Inferior parietal cortex (tissue), 1 donor: Measurements from ENCODE around the gene MAMLD1.
"Not testable (repeated sequence)": the region's sequence is repeated elsewhere in the genome, so short reads cannot be mapped to it uniquely, and the experiment has no call there.

Source experiments
- DNase-seq: peaks from one replicate; pipeline ENCODE4 v3.0.0-alpha.2; 2016; ENCODE audit errors: extremely low spot score

The MAMLD1 gene, protein sequence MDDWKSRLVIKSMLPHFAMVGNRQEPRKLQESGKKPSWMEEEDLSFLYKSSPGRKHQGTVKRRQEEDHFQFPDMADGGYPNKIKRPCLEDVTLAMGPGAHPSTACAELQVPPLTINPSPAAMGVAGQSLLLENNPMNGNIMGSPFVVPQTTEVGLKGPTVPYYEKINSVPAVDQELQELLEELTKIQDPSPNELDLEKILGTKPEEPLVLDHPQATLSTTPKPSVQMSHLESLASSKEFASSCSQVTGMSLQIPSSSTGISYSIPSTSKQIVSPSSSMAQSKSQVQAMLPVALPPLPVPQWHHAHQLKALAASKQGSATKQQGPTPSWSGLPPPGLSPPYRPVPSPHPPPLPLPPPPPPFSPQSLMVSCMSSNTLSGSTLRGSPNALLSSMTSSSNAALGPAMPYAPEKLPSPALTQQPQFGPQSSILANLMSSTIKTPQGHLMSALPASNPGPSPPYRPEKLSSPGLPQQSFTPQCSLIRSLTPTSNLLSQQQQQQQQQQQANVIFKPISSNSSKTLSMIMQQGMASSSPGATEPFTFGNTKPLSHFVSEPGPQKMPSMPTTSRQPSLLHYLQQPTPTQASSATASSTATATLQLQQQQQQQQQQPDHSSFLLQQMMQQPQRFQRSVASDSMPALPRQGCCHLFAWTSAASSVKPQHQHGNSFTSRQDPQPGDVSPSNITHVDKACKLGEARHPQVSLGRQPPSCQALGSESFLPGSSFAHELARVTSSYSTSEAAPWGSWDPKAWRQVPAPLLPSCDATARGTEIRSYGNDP

DNA sequence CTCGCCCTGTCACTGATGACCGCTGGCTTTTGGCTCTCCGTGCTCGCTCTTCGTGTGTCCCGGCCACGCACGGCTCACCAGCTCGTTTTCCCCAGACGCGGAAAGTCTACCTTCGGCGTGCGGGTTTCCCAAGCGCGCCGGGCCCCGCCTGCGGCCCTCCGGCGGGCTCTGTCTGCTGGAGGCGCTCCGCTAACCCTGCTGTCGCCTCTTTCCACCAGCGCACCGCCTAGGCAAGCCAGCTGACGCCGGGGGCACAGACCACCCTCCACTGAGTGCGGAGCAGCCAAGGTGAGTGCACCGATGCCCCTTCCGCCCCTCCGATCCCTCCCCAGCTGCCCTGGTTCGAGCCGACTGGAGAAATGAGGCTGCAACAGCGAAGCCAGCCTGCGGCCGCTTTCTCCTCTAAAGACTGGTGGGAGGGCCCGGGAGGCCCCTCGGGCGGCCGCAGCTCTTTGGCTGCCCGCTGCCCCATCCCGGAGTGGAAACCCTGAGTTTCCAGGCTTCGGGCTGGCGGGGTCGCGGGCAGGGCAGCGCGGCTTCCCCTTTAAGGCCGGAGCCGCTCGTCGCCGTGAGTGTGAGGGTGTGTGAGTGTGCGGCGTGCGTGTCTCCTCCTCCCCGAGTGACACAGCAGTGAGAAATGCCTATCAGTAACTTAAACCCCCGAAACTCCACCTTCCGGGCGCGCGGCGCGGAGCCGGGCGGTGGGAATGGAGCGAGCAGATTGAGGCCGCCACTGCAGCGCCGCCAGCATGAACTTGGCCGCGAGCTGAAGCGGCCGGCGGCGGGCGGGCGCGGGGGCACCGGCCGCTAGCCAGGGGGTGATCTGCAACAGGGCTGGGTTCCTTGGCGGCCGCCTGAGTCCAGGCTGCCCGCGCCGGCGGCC, at the start of gene MAMLD1:
MAMLD1 (plus strand) TSS at position 719 of the 883 bp plus-strand sequence. CDS start 82,200 bp downstream, outside the sequence.
- no peak for DNase-seq

DNA sequence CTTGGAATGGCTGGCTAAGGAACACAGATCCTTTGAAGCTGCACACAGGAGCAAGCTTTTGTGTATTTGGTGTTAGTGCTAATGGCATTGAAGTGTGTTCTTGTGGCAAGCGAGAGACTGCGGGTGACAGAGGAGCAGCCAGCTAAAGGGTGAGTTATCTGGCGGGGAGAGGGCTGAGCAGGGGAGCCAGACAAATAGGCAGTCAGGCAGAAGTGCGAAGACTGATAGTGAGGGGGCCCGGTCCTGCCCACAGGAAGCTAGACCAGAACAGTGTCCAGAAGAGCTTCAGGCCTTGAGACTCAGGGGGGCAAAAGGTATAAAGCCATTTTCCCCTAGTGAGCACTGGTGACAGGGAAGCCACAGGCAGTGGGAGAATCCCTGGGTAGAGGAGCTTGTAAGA, 49.6 kb upstream of the MAMLD1 start:
- DNase-seq = no peak

DNA sequence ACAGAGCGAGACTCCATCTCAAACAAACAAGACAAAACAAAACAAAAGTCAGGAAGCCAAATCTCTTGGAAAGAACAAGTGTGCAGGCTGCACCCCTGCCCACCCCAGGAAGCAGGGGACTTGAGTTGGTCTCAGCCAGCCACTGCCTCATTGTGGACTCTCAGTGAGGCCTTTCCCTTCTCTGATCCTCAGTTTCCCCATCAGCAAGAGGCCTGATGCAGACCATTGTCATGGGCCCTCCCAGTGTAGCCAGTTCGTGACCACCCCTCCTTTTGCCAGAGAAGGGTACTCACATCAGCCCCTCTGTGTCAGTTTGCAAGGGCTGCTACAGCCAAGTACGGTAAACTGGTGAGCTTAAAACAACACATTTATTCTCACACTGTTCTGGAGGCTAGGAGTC, 48.9 kb upstream of the MAMLD1 start:
- DNase-seq = no peak

DNA sequence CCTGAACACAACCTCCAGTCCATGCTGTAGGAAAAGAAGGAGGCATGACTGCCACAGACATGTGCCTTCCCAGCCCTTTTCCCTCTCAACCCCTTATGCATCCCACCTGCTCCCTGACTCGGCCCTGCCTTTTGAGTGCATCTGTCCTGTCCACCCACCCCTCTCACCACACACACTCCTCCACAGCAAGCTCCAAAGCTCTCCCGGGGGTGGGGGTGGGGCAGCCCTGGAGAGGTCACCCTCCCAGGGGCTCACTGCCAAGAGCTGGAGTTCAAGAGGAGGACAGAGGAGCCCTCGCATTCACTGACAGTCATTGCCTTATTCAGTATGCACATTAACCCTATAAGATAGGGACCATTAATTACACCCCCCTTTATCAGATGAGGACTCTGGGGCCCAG, 46.6 kb upstream of the MAMLD1 start:
- DNase-seq = no peak

DNA sequence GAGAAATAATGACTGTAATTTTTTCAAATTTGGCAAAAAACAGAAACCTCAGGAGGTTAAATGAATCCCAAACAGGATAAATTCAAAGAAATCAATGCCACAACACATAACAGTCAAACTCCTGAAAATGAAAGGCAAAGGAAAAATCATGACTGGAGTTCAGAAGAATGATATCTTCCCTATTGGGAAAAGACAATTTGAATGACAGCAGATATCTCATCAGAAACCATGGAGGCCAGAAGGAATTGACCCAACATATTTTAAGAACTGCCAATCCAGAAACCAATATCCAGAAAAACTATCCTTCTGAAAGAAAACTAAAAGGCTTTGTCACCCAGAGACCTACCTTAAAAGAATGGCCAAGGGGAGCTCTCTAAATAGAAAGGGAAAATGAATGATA, 40.1 kb upstream of the MAMLD1 start:
- no peak for DNase-seq

DNA sequence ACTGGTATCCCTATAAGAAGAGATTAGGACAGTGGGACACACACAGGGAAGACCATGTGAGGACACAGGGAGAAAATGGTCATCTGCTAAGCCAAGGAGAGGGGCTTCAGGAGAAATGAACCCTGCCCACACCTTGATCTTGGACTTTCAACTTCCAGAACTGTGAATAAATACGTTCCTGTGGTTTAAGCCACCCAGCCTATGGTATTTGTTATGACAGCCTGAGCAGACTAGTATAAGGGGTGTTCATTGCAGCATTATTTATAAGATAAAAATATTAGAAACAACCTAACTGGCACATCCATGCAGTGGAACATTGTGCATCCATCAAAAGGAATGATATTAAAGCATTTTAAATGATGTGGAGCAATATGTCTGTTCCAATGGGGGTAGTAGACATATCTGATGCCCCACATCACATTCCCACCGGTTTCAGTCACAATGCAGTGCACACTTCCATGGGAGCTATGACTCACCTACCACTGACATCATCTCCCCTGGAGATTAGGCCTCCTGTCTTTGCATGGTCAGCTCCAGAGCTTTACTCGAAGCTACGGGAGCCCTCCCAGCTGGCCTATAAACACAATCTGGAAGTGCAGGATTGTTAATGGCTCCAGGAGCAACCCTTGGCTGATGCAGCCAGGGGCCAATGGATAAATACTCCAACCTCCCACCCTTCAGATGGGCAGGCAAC, 38.9 kb upstream of the MAMLD1 start:
- DNase-seq = no peak

DNA sequence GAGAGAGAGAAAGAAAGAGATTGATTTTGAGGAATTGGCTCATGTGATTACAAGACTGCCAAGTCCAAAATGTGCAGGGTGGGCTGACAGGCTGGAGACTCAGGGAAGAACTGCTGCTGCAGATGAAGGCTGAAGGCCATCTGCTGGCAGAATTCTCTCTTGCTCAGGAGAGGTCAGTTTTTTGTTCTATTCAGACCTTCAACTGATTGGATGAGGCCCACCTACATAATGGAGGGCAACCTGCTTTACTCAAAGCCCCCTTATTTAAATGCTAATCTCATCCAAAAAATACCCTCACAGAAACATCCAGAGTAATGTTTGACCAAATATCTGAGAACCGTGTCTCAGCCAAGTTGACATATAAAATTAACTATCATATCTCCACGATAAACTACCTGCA, 38.2 kb upstream of the MAMLD1 start:
- DNase-seq = no peak

DNA sequence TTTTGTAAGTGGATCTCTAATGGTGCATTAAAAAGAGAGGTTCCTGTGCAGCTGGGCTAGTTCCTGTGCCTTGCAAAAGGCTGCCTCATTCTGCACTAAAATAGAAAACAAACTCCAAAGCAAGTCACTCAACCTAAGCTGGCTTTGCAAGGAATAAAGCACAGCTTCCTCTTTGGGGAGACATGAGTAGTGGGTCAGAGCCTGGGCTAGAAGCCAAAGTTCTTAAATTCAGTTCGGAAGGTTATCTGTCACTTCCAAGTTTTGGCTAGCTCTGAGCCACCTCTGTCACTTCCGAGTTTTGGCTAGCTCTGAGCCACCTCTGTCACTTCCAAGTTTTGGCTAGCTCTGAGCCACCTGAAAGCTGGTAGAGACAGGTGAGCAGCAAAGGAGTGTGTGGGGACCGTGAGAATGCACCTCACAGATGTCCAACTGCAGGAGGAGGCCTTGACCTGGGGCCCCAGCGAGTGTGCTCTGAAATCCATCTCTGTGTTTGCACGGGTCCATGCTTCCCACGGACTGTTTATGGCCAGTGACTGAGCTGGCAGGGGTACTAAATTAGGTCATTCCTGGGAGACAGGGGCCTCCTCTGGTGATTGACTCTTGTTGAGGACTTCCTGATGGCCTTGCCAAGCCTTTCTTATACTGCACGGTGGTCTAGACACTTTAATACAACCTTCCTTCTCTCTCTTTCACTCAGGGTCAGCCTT, 36.4 kb upstream of the MAMLD1 start:
- no peak for DNase-seq

DNA sequence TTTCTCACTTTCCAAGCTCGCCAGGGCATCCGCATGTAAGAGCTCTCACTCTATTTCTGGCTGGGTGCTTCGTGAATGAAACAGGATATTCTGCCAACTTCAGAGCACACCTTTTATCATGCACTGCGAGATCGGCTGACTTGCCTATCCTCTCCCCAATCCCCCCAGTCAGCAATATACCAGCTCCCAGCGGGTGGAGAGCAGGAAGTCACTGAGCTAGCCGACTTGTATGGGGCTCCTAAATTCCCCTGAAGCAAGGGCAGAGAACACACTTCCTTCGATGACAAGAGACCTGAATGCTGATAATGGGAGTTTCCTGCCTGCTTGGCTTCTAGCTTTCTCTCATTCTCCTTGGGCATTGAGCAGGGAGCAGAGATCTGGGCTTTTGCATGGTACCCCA, 33.8 kb upstream of the MAMLD1 start:
- DNase-seq = no peak

DNA sequence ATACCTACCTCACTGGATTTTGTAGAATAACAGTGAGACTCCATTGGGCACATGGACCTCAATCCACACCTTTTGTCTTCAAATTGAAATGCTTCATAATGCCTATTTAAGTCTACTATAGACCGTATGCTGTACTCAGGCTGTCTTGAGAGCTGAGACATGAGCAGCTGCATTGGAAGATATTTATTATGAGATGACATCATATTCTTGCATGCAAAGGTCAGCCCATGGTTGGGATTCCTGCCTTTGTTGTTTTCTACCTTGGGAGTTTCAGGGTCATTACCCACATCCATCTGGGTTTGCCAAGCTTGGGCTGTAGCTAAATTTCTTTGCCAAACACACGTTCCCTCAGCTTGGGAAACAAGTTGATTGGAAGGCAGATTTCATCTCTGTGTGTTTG, 33.2 kb upstream of the MAMLD1 start:
- DNase-seq = no peak

DNA sequence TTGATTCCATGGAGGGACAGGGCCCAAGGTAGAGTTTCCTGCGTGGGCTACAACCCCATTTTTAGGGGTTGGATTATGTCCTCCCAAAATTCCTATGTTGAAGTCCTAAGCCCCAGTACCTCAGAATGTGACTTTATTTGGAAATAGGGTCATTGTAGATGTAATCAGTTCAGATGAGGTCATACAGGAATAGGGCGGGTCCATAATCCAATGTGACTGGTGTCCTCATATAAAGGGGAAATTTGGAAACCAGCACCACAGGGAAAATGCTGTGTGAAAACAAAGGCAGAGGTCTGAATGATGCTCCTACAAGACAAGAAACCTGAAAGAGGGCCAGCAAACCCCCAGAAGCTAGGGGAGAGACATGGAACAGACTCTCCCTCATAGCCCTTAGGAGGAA, 31.1 kb upstream of the MAMLD1 start:
- DNase-seq = no peak

DNA sequence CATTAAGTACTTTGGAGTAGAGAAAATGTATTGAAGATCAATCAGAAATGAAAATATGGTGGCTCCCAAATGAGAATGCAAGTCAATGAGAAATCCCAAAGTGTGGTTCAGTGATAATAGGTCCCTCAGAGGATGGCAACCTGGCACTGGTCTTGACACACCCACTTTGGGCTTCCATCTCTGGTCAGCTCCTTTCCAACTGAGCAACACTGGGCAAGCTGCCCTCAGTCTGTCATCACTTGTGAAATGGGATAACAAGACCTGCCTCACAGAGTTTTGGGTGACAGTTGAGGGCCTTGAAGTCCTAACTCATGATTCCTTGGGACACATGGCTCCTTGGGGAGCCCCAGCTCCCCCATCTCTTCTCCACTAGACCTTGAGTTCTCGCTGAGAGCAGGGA, 29.0 kb upstream of the MAMLD1 start:
- DNase-seq = no peak

DNA sequence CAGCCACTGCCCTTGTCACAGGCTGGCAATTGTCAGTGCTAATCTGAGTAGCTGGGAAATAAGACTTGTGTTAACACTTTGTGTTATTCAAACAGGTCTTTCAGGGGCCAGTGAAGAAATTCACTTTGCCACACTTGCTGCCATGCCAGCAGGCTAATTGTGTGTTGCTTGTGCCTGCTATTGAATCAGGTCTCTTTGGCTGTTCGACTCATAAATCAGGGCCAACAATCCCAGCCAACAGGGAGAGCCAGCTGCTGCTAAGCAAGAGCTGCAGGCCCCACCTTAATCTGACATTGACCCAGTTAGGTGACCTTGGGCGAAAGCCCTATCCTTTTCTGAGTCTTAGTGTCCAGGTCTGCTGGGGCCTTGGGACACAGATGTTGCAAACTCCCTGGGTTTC, 28.1 kb upstream of the MAMLD1 start:
- no peak for DNase-seq

DNA sequence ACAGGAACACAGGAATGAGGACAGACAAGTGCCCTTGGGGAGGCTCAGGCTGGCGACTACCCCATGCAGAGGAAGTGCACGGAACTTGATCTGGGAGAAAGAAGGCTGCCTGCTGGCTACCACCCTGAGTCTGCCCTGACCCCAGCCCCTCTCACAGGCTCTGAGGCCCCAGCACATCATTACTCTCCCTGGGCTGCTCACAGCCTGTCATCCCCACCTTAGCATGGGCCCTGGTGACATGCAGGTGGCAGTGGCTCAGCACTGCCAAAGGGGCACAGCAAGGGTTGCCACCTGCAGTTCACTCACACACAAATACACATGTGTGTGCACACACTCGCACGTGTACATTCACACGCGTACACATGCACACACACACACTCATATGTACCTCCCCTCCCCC, 26.1 kb upstream of the MAMLD1 start:
- DNase-seq = no peak

DNA sequence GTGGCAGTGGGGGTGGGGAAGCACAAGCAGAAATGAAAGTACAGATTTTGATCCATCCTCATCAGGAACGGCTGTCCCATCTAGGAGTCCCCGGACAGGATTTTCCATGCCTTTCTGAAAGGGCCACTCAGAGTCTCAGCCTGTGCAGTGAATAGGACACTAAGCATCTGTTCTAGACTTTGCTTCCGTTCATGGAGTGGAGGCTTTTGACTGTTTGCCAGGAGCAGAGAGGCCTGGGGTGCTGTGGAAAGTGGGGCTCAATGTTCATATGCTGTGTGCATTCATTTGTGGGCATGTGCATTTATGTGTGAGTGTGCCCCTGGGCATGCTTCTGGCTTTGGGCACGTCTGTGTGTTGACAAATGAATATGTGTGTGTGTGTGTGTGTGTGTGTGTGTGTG, 25.6 kb upstream of the MAMLD1 start:
- DNase-seq = no peak

DNA sequence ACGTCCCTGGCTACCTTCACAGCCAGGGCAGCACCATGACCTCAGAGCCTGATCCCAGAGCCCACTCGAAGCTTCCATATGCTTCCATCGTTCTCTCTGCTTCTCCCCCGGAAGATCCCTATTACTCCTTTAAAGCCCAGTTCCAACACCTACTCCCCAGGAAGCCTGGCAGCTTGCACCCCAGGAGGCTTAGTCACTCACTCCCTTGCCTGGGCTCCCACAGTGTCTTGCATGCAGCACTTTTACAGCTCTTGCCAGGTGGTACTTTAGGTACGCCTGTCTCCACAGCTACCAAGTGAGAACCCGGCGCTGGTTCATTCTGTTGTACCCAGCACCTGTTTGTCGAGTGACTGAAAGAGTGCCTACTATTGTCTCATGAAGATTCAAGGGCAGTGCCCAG, 24.5 kb upstream of the MAMLD1 start:
- no peak for DNase-seq

DNA sequence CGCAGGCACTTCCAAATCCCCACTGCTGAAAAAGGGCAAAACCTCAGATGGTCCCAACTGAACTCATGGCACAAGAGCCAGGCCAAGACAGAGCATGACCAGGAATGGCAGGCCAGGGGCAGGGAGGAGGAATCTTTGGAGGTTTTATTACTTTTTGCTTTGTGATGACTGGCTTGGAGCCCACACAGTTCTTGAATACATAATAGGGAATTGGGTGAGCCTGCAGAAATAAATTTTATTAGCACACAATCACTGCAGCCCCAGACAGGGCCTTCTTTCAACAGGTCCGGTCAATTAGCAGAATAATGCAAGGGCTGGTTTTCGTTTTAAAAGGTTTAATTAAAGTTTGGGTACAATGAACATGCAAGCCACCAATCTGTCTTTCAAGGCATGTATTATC, 23.4 kb upstream of the MAMLD1 start:
- no peak for DNase-seq

DNA sequence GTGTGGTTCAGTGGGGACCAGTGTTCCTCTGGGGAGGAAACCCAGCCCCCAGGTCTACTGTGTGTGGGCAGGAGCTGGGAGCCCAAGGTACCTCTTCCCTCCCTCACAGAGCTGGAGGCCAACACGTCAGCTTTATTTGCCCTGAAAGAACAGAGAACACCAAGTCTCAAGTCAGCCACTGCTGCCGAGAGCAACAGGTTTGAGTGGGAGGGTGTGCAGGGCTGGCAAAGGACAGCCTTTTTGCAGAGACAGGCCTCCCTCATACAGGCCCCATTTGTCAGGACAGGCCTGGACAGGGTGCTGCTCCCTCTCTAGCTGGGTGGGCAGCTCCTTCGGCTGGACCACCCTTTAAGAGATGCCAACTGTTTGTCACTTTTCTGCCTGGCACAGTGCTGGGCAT, 22.8 kb upstream of the MAMLD1 start:
- DNase-seq = not testable (repeated sequence)

DNA sequence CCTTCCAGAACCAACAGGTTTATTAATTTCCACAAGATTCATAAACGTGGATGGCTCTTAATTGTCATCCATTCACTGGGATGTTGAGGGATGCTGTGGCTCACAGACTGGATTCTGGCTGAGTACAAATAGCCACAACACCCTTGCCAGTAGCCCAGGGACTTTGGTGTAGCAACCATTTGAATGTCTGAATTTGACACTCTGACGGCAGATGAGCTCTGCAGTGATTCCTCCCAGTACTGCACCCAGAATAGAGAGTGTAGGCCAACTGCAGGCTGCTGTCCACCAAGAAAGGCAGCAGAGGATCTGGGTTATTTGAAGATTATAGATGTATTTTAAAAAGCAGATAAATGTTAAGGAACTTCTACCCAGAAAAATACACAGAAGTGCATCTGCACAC, 15.6 kb upstream of the MAMLD1 start:
- DNase-seq = no peak

DNA sequence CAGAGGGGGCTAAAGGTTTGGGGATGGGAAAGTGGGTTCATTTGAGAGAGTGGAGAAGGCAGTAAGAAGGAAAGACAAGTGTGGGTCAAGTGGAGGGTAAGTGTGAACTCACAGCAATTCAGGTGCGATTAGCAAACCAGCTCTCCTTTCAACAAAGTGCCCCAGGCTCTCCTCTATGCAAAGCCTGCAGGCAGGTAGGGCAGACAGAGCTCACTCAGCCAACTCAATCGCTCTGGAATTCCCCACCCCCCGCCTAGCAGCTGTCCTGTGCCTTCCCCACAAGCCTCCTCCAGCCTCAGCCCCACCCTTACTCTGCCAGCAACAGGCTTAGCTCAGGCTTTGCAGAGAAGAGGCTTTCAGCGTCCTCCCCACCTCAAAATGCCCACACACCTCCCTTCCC, 14.8 kb upstream of the MAMLD1 start:
- no peak for DNase-seq

DNA sequence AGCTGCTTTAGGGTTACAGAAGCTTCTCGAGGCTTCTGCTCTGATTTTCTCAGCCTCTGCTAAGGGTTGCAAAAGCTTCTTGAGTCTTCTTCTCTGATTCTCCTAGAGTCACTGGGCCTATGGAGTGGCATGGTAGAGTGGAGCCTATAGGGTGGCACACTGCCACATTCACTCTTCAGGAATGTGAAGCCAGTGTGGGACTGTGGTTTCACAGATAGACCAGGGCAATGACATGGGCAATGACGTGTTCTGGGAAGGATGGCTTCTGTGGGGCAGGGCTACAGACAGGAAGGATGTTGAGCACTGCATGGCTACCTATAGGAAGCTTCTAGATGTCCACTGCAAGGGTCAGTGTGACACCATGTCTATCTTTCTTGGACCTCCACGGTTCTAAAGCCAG, 11.0 kb upstream of the MAMLD1 start:
- no peak for DNase-seq
